CD4-positive, alpha-beta memory T cell (primary cell): ENCODE measurements around the gene KDM4C. TPM values are rescaled to one million over a fixed set of nuclear protein-coding genes. Genes with fewer than 3 reads are reported as not detected.
"Not testable (repeated sequence)": the region's sequence is repeated elsewhere in the genome, so short reads cannot be mapped to it uniquely, and the experiment has no call there.

Source experiments
- CTCF ChIA-PET: fragments of 350-600 bp; sonication (Branson Sonifier 250); formaldehyde crosslinking; loops from one replicate; lab custom pipeline; 2021; ENCODE audit warnings: inconsistent platforms; ENCODE audit not compliant: partially characterized antibody; lab: Charles Lee
- POLR2A ChIA-PET: fragments of 350-600 bp; sonication (Branson Sonifier 250); formaldehyde crosslinking; loops from one replicate; lab custom pipeline; 2021; ENCODE audit not compliant: partially characterized antibody; lab: Charles Lee
- DNase-seq, 5 donors: peaks; one replicate each; pipeline versions ENCODE4 v3.0.0 to v3.0.0-alpha.2; 2020 to 2022; ENCODE audit warnings: mixed read lengths in 1 of 5
- H3K27ac ChIP-seq: one replicate; pipeline ENCODE4 v1.7.0; 2013; ENCODE audit warnings: low read depth, low read length
- H3K27me3 ChIP-seq: 2 replicates; pipeline ENCODE4 v1.7.0; 2013; ENCODE audit warnings: mild to moderate bottlenecking, low read length, moderate library complexity; ENCODE audit not compliant: insufficient read depth
- H3K36me3 ChIP-seq: 2 replicates; pipeline ENCODE4 v1.7.0; 2013; ENCODE audit warnings: mild to moderate bottlenecking, low read length, moderate library complexity; ENCODE audit not compliant: insufficient read depth
- H3K4me1 ChIP-seq: 2 replicates; pipeline ENCODE4 v1.7.0; 2013; ENCODE audit warnings: mild to moderate bottlenecking, low read length, moderate library complexity; ENCODE audit not compliant: insufficient read depth
- H3K4me3 ChIP-seq, 2 donors: one replicate each; pipeline ENCODE4 v1.7.0; 2013; ENCODE audit warnings: low read length in 2 of 2, mild to moderate bottlenecking in 1 of 2
- H3K9me3 ChIP-seq, 2 donors: one replicate each; pipeline ENCODE4 v1.7.0; 2013; ENCODE audit warnings: low read length in 2 of 2, control low read depth in 1 of 2; ENCODE audit not compliant: control insufficient read depth in 1 of 2
- H3K27ac Mint-ChIP-seq, 7 donors: one replicate each; pipeline ENCODE4 v1.8.0; 2020 to 2021; ENCODE audit warnings: mixed read lengths in 7 of 7, mild to moderate bottlenecking in 6 of 7, inconsistent platforms in 3 of 7, moderate library complexity in 3 of 7
- H3K27me3 Mint-ChIP-seq, 2 donors: one replicate each; pipeline ENCODE4 v1.8.0; 2020 to 2021; ENCODE audit warnings: mixed read lengths in 2 of 2
- H3K36me3 Mint-ChIP-seq, 2 donors: one replicate each; pipeline ENCODE4 v1.8.0; 2020 to 2021; ENCODE audit warnings: mixed read lengths in 2 of 2, inconsistent platforms in 1 of 2, mild to moderate bottlenecking in 1 of 2
- H3K4me1 Mint-ChIP-seq, 4 donors: one replicate each; pipeline ENCODE4 v1.8.0; 2020 to 2021; ENCODE audit warnings: mixed read lengths in 4 of 4, mild to moderate bottlenecking in 1 of 4
- H3K4me3 Mint-ChIP-seq, 8 donors: one replicate each; pipeline ENCODE4 v1.8.0; 2020 to 2021; ENCODE audit warnings: mixed read lengths in 8 of 8, mild to moderate bottlenecking in 7 of 8, moderate library complexity in 6 of 8, inconsistent platforms in 3 of 8
- H3K9me3 Mint-ChIP-seq, 8 donors: one replicate each; pipeline ENCODE4 v1.8.0; 2020 to 2021; ENCODE audit warnings: mixed read lengths in 8 of 8, mild to moderate bottlenecking in 5 of 8, inconsistent platforms in 3 of 8, moderate library complexity in 1 of 8
- intact Hi-C: fragments of 100-400 bp; cut with micrococcal nuclease; formaldehyde crosslinking; loops from one replicate; pipeline ENCODE4 v1.15.1; 2023
- polyA plus RNA-seq, 2 donors: library from polyadenylated mRNA; unstranded; fragments of 300-500 nt; fragmentation: Illumina TruSeq; gene quantifications; one replicate each; pipeline ENCODE4 v1.2.3, GENCODE V29; 2021
- total RNA-seq, 2 experiments: library from RNA; stranded (reverse); gene quantifications; one replicate each; pipeline ENCODE4 v1.2.3, GENCODE V29; 2021

Gene KDM4C
- total and polyA plus RNA-seq, 4 experiments from 2014 or later = 36.3 to 90.7 (median 58.8) TPM

DNA sequence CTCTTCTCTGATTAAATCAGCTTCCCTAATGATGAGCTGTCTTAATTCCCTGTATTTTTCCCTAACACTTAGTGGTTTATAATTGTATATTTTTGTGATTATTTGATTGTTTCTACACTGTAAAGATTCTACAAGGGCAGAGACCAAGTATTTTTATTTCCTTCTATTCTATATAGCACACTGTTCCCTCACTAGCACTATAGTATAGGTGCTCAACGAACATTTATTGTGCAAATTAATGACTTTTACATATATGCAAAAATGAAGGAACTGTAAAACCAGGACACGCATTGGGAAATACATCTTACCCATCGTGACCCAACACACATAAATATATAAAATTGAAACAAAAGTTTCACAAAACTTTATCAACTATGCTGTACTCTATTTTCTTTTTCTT lies 7.6 kb downstream of the KDM4C start:
- CTCF ChIA-PET = no interaction called here
- intact Hi-C loops = no loop called here
- H3K27ac Mint-ChIP-seq = peak overlapping the region in 4 of 7 donors; percentile 1 to 34 (median 5)
- Histone ChIP-seq H3K27ac (no peak overlapping the region), H3K4me1 (peaks cover 50% of the 10 kb centered on the region), H3K4me3 (no peak overlapping the region), H3K36me3 (no peaks in the 10 kb centered on the region), H3K9me3 (no peaks in the 10 kb centered on the region), H3K27me3 (no peaks in the 10 kb centered on the region)
- peaks cover 0 to 4% (median 0%) of the 10 kb centered on the region in 8 donors for H3K9me3 Mint-ChIP-seq
- no peak for DNase-seq
- peak overlapping the region in 1 of 8 donors; percentile 9 for H3K4me3 Mint-ChIP-seq
- H3K27me3 Mint-ChIP-seq = no peaks in the 10 kb centered on the region
- POLR2A ChIA-PET = interaction anchor here (1.2 kb wide), 1 partner anchor 9 kb away, joined by 3 read pairs; no protein-coding TSS in a partner anchor
- H3K4me1 Mint-ChIP-seq = peaks cover 49 to 75% (median 61%) of the 10 kb centered on the region in 4 donors
- H3K36me3 Mint-ChIP-seq = peaks cover 1 to 9% of the 10 kb centered on the region in 2 donors

DNA sequence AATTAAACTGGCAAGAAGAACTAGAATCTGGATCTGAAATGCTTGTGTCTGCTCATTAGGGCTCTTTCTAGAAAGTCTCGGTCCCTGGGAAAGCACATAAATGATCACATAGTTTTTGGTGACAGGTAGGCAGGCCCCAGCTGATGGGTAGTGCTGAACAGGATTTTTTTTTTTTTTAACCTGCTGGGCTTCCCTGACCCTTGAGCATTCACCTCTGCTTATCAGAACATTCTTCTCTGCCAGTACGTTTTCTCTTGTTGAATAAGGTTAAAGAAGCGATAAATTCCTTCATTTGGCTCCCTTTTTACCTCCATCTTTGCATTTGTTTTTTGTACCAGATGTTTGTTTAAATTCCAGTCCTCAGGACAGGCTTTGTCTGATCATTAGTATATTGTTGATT lies 8.8 kb downstream of the KDM4C start:
- Mint-ChIP-seq H3K4me1 (peaks cover 43 to 64% (median 53%) of the 10 kb centered on the region in 4 donors), H3K36me3 (peaks cover 1 to 9% of the 10 kb centered on the region in 2 donors), H3K27ac (peak overlapping the region in 1 of 7 donors; percentile 15), H3K9me3 (peaks cover 0 to 4% (median 0%) of the 10 kb centered on the region in 8 donors), H3K4me3 (no peak overlapping the region), H3K27me3 (no peaks in the 10 kb centered on the region)
- no peaks in the 10 kb centered on the region for H3K9me3 ChIP-seq
- H3K4me1 ChIP-seq = peaks cover 50% of the 10 kb centered on the region
- no peak overlapping the region for H3K4me3 ChIP-seq
- DNase-seq = no peak
- CTCF ChIA-PET = no interaction called here
- intact Hi-C loops = no loop called here
- POLR2A ChIA-PET = no interaction called here
- no peaks in the 10 kb centered on the region for H3K27me3 ChIP-seq
- H3K36me3 ChIP-seq = no peaks in the 10 kb centered on the region
- H3K27ac ChIP-seq = no peak overlapping the region

DNA sequence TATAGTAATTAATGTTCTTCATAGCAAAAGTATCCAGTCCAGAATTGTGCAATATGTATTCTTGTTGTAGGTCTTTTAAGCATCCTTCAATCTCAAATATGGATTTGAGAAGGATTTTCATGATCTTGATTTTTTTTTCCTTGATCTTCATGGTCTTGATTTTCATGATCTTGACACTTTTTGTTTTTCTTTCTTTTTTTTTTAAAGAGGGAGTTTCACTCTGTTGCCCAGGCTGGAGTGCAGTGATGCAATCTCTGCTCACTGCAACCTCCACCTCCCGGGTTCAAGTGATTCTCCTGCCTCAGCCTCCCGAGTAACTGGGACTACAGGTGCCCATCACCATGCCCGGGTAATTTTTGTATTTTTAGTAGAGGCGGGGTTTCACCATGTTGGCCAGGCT lies 10.8 kb downstream of the KDM4C start:
- Mint-ChIP-seq H3K27ac (peak overlapping the region in 1 of 7 donors; percentile 14), H3K4me3 (peak overlapping the region in 1 of 8 donors; percentile 53), H3K4me1 (peaks cover 33 to 50% (median 41%) of the 10 kb centered on the region in 4 donors)
- H3K27me3 Mint-ChIP-seq, DNase-seq, intact Hi-C loops, H3K9me3 Mint-ChIP-seq, H3K4me3 ChIP-seq, H3K36me3 Mint-ChIP-seq, H3K9me3 ChIP-seq, H3K27me3 ChIP-seq, H3K36me3 ChIP-seq, H3K27ac ChIP-seq: not testable (repeated sequence)
- peaks cover 43% of the 10 kb centered on the region for H3K4me1 ChIP-seq
- CTCF ChIA-PET = interaction anchor here (1.0 kb wide), 1 partner anchor 9 kb away, joined by 3 read pairs; no protein-coding TSS in a partner anchor
- POLR2A ChIA-PET = interaction anchor here (0.9 kb wide), 1 partner anchor 11 kb away, joined by 4 read pairs; the partner anchor contains the start of gene KDM4C

DNA sequence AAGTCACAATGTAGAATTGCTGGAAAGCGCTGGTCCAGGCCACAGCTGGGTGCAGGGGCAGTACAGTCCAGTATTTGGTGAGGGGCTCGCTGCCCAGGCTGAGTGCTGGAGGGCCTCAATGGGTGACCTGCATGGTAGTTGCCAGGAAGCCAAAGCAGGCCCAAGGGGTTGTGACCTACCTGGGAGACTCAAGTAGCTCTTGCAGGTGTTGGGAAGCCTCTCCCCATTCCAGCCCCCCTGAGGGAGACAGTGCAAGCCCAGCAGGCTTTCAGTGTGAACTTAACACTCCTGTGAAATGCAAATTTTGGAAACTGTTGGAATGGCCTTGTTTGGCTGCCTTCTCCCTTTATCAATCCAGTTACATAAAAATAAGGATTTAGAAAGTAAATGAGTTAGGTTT lies 13.9 kb downstream of the KDM4C start:
- H3K9me3 ChIP-seq = no peaks in the 10 kb centered on the region
- no peaks in the 10 kb centered on the region for H3K27me3 ChIP-seq
- H3K4me3 Mint-ChIP-seq = no peak overlapping the region
- DNase-seq = no peak
- intact Hi-C loops = no loop called here
- H3K9me3 Mint-ChIP-seq = no peaks in the 10 kb centered on the region
- peaks cover 19 to 40% (median 27%) of the 10 kb centered on the region in 4 donors for H3K4me1 Mint-ChIP-seq
- H3K27me3 Mint-ChIP-seq = no peaks in the 10 kb centered on the region
- no peak overlapping the region for H3K27ac Mint-ChIP-seq
- no peak overlapping the region for H3K4me3 ChIP-seq
- POLR2A ChIA-PET = no interaction called here
- peaks cover 18% of the 10 kb centered on the region for H3K4me1 ChIP-seq
- H3K27ac ChIP-seq = no peak overlapping the region
- peaks cover 4 to 12% of the 10 kb centered on the region in 2 donors for H3K36me3 Mint-ChIP-seq
- CTCF ChIA-PET = no interaction called here
- no peaks in the 10 kb centered on the region for H3K36me3 ChIP-seq

DNA sequence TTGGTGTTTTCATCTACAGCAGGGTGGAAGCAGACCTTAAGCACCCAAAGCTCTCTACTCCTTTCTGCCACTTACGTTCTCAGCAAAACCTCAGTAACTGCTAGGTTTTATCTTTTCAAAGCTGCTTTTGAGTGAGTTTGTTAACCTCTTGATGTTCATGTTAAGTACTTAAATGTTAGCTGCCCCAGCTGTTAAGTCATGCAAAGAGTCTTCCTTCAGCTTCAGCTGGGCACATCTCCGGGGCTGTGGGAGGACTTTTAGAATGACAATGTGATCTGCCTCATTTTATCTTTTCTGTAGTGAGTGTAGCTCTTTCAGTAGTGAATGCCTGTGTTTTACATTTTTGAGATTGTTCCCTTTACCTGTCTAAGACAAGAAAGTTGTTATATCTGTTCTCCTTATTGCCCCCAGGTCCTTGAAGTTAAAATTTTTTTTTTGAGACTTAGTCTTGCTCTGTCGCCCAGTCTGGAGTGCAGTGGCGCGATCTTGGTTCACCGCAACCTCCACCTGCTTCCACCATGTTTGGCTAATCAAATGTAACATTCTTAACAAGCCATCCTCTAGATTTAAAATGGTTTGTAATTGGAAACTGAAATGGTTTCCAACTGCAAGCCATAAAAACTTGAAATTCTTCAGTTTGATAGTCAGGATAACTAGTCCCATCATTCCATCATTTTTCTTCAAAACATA lies 19.6 kb downstream of the KDM4C start:
- CTCF ChIA-PET = no interaction called here
- Mint-ChIP-seq H3K9me3 (no peaks in the 10 kb centered on the region), H3K27me3 (no peaks in the 10 kb centered on the region), H3K27ac (peak overlapping the region in 1 of 7 donors; percentile 6), H3K4me3 (peak overlapping the region in 2 of 8 donors; percentile 29 to 58), H3K4me1 (peaks cover 35 to 64% (median 43%) of the 10 kb centered on the region in 4 donors), H3K36me3 (peaks cover 6 to 17% of the 10 kb centered on the region in 2 donors)
- no peak overlapping the region for H3K4me3 ChIP-seq
- no peaks in the 10 kb centered on the region for H3K27me3 ChIP-seq
- intact Hi-C loops = no loop called here
- no peaks in the 10 kb centered on the region for H3K9me3 ChIP-seq
- no peak for DNase-seq
- POLR2A ChIA-PET = no interaction called here
- H3K4me1 ChIP-seq = peaks cover 38% of the 10 kb centered on the region
- H3K36me3 ChIP-seq = no peaks in the 10 kb centered on the region
- no peak overlapping the region for H3K27ac ChIP-seq

DNA sequence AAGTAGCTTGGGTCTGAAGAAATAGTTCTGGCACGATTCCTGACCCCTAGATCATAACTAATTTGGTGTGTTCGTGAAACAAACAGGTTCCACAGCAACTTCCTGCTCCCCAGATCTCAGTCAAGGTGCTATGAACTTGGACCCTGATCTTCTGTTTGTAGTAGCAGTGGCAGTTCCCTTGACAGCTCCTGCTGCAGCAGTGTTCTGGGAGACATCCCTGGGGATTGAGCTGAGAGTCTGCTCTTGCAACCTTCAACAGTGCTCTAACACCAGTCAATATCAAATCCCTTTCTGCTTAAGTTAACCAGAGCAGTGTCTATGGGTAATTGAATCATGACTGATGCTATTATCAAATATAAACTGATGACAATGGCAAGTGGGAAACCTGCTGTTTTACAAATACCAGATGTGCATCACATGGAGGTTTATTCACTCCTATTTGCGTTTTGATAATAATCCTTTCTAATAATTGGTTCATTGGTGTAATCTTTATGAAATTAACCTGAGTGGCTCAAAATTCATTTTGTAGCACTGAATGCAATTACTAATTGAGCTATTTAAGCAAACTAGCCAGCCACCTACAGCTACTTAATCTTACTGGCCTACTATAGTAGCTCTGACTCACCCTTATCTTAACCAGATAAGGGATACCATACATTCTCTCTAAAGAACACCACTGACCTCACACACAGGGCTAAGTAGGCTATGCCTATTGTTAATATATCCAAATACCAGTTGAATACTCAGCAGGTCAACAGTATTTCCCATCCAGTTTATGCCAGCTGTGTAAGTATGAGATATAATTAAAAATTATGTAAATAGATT lies 21.9 kb downstream of the KDM4C start:
- H3K36me3 ChIP-seq = no peaks in the 10 kb centered on the region
- H3K27me3 ChIP-seq = no peaks in the 10 kb centered on the region
- peaks cover 60% of the 10 kb centered on the region for H3K4me1 ChIP-seq
- Mint-ChIP-seq H3K9me3 (peaks cover 0 to 2% (median 0%) of the 10 kb centered on the region in 8 donors), H3K27ac (no peak overlapping the region), H3K36me3 (peaks cover 6 to 17% of the 10 kb centered on the region in 2 donors), H3K4me1 (peaks cover 53 to 86% (median 62%) of the 10 kb centered on the region in 4 donors), H3K27me3 (no peaks in the 10 kb centered on the region), H3K4me3 (peak overlapping the region in 2 of 8 donors; percentile 23 to 53)
- H3K27ac ChIP-seq = no peak overlapping the region
- DNase-seq = no peak
- H3K9me3 ChIP-seq = no peaks in the 10 kb centered on the region
- intact Hi-C loops = no loop called here
- POLR2A ChIA-PET = interaction anchor here (1.2 kb wide), 1 partner anchor 22 kb away, joined by 4 read pairs; the partner anchor contains the start of gene KDM4C
- CTCF ChIA-PET = no interaction called here
- no peak overlapping the region for H3K4me3 ChIP-seq

DNA sequence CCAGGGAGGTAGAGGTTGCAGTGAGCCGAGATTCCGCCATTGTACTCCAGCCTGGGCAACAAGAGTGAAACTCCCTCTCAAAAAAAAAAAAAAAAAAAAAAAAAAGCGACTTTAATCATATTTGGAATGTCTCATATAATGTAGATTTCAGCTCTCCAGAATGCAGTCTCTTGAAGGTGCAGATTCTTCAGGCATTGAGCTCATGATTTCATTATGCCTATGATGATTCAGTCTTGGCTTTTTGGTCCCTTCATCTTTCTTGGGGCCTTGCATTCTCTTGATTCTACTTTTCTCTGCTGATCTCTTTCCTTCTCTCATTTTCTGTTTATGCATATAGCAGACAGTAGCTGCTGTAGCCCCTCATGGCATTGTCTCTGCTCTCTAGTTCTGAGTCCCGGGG lies 22.9 kb downstream of the KDM4C start:
- H3K9me3 Mint-ChIP-seq = peaks cover 0 to 2% (median 0%) of the 10 kb centered on the region in 8 donors
- no peak overlapping the region for H3K27ac ChIP-seq
- H3K27me3 ChIP-seq = no peaks in the 10 kb centered on the region
- H3K27ac Mint-ChIP-seq = peak overlapping the region in 4 of 7 donors; percentile 14 to 42 (median 25)
- H3K4me3 ChIP-seq = no peak overlapping the region
- no peaks in the 10 kb centered on the region for H3K9me3 ChIP-seq
- no peak for DNase-seq
- peaks cover 69% of the 10 kb centered on the region for H3K4me1 ChIP-seq
- H3K4me3 Mint-ChIP-seq = peak overlapping the region in 4 of 8 donors; percentile 25 to 82 (median 54)
- H3K27me3 Mint-ChIP-seq = no peaks in the 10 kb centered on the region
- no peaks in the 10 kb centered on the region for H3K36me3 ChIP-seq
- intact Hi-C loops = no loop called here
- ChIA-PET POLR2A (interaction anchor here (0.6 to 1.2 kb wide), 2 partner anchors 21 to 23 kb away, joined by 3 to 4 read pairs; partner anchors contain the start of gene KDM4C), CTCF (no interaction called here)
- peaks cover 3 to 12% of the 10 kb centered on the region in 2 donors for H3K36me3 Mint-ChIP-seq
- H3K4me1 Mint-ChIP-seq = peaks cover 50 to 86% (median 62%) of the 10 kb centered on the region in 4 donors
